GM18526 (cell line): Measurements from ENCODE around the gene AGBL2.

Source experiments
- POLR2A ChIP-seq: IDR thresholded peaks from 3 replicates; pipeline ENCODE4 v1.6.1; 2011; ENCODE audit not compliant: insufficient read length; ENCODE audit errors: extremely low read depth

The AGBL2 gene

GRCh38 chr11:47691979-47692378, 23.2 kb downstream of the AGBL2 start:
- TF ChIP-seq POLR2A = no peak

DNA sequence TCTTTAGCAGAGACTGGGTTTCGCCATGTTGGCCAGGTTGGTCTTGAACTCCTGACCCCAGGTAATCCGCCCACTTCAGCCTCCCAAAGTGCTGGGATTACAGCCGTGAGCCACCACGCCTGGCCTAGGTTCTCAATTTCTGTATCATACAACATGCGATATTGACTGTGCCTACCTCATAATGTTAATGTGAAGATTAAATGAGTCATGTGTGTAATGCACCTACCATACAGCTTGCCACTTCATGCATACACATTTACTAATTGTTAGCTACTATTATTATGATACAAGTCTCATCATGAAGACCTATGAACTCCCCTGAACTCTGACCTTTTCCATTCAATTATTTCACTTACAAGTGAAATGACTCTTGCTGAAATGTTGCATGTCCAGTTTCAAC, 25.7 kb downstream of the AGBL2 start:
- no peak for TF ChIP-seq POLR2A

DNA sequence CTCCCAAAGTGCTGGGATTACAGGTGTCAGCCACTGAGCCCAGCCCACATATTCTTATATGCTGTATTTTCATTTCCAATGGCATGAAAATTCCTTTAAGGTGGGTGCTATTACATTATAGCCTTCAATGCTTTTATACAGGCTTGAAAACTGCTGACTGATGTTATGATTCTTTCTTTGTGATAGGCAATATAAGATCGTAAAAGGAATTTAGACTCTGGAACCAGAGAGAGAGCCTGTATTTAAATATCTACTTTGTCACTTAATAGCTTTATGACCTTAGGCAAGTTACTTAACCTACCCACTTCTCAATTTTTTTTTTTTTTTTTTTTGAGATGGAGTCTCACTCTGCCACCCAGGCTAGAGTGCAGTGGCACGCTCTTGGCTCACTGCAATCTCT, 26.2 kb downstream of the AGBL2 start:
- no peak for TF ChIP-seq POLR2A

DNA sequence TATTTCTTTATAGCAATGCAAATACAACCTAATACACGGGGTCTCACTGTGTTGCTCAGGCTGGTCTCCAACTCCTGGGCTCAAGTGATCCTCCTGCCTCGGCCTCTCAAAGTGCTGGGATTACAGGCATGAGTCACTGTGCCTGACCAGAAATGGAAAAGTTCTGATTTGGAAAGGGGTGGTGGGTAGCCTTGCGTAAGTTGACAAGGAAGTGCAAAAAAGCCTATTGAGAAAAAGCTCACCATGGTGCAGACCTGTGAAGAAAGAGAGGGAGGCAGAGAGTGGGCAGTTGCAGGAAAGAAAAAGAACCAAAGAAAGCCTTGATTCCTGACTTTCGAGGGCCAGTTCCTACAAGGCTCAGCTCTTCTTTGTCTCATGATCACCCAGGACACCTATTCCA, 27.1 kb downstream of the AGBL2 start:
- no peak for TF ChIP-seq POLR2A

DNA sequence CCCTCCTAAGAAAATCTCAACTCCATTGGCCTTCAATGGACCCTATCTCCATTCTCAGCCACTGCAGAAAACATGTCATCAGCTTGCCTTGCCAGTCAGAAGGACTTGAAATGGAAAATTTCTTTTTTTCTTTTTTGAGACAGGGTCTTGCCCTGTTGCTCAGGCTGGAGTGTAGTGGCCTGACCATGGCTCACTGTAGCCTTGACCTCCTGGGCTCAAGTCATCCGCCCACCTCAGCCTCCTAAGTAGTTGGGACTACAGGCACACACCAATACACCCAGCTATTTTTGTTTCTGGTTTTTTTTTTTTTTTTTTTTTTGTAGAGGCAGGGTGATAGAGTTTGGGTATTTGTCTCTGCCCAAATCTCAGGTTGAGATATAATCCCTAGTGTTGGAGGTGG, 29.0 kb downstream of the AGBL2 start:
- no peak for TF ChIP-seq POLR2A

DNA sequence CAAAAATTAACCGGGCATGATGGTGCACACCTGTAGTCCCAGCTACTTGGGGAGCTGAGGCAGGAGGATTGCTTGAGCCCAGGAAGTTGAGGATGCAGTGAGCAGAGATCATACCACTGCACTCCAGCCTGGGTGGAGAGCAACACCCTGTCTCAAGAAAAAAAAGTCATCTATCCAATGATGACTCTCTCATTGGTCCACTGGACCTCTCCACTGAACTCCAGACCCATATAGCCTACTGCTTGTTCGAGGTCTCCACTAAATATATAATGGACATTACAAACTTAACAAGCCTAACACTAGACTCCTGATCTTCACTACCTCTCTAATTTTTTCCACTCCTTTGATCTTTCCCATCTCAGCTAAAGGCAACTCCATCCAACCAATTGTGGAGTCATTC, 39.3 kb downstream of the AGBL2 start:
- no peak for TF ChIP-seq POLR2A

- no peak for TF ChIP-seq POLR2A
Measured at GRCh38 chr11:47672283-47672730, 42.9 kb downstream of the AGBL2 start.

DNA sequence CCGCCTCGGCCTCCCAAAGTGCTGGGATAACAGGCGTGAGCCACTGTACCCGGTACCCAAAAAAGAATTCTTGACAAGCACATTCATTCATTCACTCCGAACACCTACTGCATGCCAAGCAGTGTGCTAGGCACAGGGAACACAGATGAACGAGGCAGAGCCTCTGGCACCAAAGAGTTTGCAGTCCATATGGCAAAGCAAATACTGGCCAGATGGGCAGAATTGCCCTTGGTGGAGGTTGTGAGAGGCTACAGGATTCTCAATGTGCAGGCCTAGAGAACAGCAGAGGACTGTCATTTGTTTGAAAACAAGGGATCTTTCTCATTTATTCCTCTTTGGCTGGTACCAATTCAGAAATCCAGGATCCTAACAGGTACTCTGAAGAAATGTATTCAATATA, 45.3 kb downstream of the AGBL2 start:
- TF ChIP-seq POLR2A = no peak

DNA sequence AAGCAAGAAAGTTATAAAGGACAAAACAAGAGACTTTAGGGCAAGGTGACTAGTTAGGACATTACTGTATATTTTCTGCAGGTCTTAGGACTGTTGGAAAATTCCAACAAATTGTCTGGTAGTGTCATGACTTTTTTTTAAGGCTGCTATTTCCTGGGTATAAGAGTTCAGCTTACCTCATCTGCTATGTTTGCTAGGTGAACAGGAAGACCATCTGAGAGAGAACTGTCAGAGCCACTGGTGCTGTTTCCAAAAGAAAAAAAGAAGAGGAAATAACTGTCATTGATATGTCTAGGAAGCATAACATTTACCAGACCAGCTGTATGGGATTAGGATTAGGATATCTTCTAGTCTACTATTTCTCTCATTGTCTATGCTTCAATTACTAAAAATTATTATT, 46.5 kb downstream of the AGBL2 start:
- TF ChIP-seq POLR2A = no peak

DNA sequence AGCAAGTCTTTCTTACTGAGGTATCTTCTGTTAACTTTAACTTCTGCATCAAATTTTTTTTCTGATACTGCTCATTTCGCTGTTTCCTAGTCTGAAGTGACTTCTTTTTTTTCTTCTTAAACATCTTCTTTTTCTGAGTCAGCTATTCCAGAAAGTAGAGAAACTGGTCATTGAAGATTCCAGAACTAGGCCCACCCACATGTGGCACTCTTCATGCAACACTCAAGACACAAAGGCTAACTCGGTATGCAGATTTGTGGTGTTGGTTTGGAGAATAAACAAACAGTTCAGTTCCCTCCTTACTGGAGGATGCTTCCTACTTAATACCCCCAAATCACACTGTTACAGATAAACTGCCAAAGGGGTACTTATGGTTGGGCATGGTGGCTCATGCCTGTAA, 47.6 kb downstream of the AGBL2 start:
- TF ChIP-seq POLR2A = no peak

DNA sequence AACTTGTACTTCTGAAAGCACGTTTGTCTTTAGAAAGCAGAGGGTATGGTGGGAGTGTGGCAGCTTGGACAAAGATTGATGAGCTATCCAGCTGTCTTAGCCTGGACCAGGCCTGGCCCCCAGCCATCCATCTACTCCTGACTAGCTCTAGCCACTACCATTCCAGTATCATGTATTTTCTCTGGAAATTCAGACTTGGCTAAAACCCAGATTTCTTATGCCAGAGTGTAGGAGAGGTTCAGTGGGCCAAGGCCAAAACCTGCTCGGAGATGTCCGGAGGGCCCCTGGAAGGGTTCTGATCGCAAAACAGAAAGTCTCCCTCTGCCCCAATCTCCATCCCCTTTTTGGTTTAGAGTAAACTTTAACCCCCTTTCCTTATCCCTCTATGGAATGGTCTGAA, 48.0 kb downstream of the AGBL2 start:
- TF ChIP-seq POLR2A = no peak

GRCh38 chr11:47661245-47661644, 53.9 kb downstream of the AGBL2 start:
- no peak for TF ChIP-seq POLR2A

GRCh38 chr11:47659276-47659675, 55.9 kb downstream of the AGBL2 start:
- TF ChIP-seq POLR2A = no peak

- no peak for TF ChIP-seq POLR2A
Measured at GRCh38 chr11:47656260-47656885, 58.8 kb downstream of the AGBL2 start.

- no peak for TF ChIP-seq POLR2A
Measured at GRCh38 chr11:47651818-47652469, 63.2 kb downstream of the AGBL2 start.

DNA sequence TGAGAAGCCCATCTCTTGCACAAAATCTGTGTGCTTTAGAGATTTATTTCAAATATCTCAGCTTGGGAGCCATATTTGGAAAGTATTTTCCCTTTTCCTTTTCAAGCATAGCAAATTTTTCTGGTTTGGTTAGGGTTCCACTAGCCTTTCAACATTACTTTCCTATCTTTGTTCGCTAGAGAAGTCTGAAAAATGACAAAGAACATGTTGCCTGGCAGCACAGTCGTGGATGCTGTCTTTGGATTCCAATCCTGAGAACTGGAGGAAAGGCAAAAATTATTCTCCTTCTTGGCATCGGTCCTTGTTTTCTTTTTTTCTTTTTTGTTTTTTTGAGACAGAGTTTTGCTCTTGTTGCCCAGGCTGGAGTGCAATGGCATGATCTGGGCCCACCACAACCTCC, 65.9 kb downstream of the AGBL2 start:
- TF ChIP-seq POLR2A = no peak

GRCh38 chr11:47646019-47646418, 69.2 kb downstream of the AGBL2 start:
- no peak for TF ChIP-seq POLR2A
